Astrocyte of the spinal cord (primary cell): ENCODE data around the gene DIAPH1.

Experiments
- DNase-seq: peaks from one replicate; pipeline ENCODE4 v3.0.0; 2011; ENCODE audit warnings: low read depth, low spot score
- H3K4me3 ChIP-seq: 2 replicates; pipeline ENCODE4 v1.5.1; 2011; ENCODE audit warnings: low read depth, mild to moderate bottlenecking, low read length, moderate library complexity
- CTCF ChIP-seq: IDR thresholded peaks from 2 replicates; pipeline ENCODE4 v1.5.1; 2012; ENCODE audit warnings: low read depth, mild to moderate bottlenecking, low read length, inconsistent platforms
- in situ Hi-C: cut with HindIII; loops from 2 replicates; pipeline ENCODE4 v1.10.0; 2017; ENCODE audit warnings: low sequenced_read_pairs

DIAPH1 gene

GRCh38 chr5:141608046-141608445 lies 10.8 kb downstream of the DIAPH1 start:
- no peak for TF ChIP-seq CTCF
- in situ Hi-C loops = no loop called here
- no peak for DNase-seq
- H3K4me3 ChIP-seq = no peak overlapping the region

- in situ Hi-C loops = no loop called here
- H3K4me3 ChIP-seq = no peak overlapping the region
- no peak for TF ChIP-seq CTCF
- DNase-seq = peak; percentile 38
Observed at GRCh38 chr5:141605523-141606277, 13.1 kb downstream of the DIAPH1 start.

GRCh38 chr5:141603923-141604717 lies 14.7 kb downstream of the DIAPH1 start:
- no peak for TF ChIP-seq CTCF
- no peak overlapping the region for H3K4me3 ChIP-seq
- DNase-seq = peak; percentile 87
- in situ Hi-C loops = no loop called here

GRCh38 chr5:141602606-141603005 lies 16.2 kb downstream of the DIAPH1 start:
- no peak for DNase-seq
- H3K4me3 ChIP-seq = no peak overlapping the region
- in situ Hi-C loops = no loop called here
- no peak for TF ChIP-seq CTCF

GRCh38 chr5:141598391-141599345 lies 20.1 kb downstream of the DIAPH1 start:
- TF ChIP-seq CTCF = no peak
- in situ Hi-C loops = no loop called here
- peak; percentile 56 for DNase-seq
- H3K4me3 ChIP-seq = no peak overlapping the region

GRCh38 chr5:141597814-141598213 lies 21.0 kb downstream of the DIAPH1 start:
- TF ChIP-seq CTCF = no peak
- H3K4me3 ChIP-seq = no peak overlapping the region
- no peak for DNase-seq
- in situ Hi-C loops = no loop called here
